Neural cell (in vitro differentiated cells): ENCODE data around the gene DSCAM. TPM values are rescaled to one million over a fixed set of nuclear protein-coding genes. Genes with fewer than 3 reads are reported as not detected.
A peak's percentile ranks its signal among the peaks of the same experiment; 100 is the strongest.
"Not testable (repeated sequence)": the region's sequence is repeated elsewhere in the genome, so short reads cannot be mapped to it uniquely, and the experiment has no call there.

ENCODE experiments used
- H2AFZ ChIP-seq: fragments of 200-600, 300-800 bp; sonication (generic), shearing (Covaris generic); 2 replicates; pipeline ENCODE4 v1.6.0; 2014; ENCODE audit warnings: low read depth, mild to moderate bottlenecking, antibody characterized with exemption, low read length, moderate library complexity
- H3F3A ChIP-seq: fragments of 200-600 bp; shearing (Covaris generic); 2 replicates; pipeline ENCODE4 v1.6.1; 2016; ENCODE audit warnings: mild to moderate bottlenecking, moderate library complexity, mixed read lengths, antibody characterized with exemption, low read length; ENCODE audit not compliant: insufficient read depth, poor library complexity, severe bottlenecking
- H3K27ac ChIP-seq: fragments of 200-600, 300-800 bp; sonication (generic), shearing (Covaris generic); 2 replicates; pipeline ENCODE4 v1.5.1; 2014; ENCODE audit warnings: mild to moderate bottlenecking, low read length, moderate library complexity
- H3K27me3 ChIP-seq: fragments of 300-800, 200-600 bp; sonication (generic), shearing (Covaris generic); 2 replicates; pipeline ENCODE4 v1.6.0; 2014; ENCODE audit warnings: mild to moderate bottlenecking, low read depth, low read length, moderate library complexity; ENCODE audit not compliant: insufficient read depth
- H3K36me3 ChIP-seq: fragments of 300-800, 200-600 bp; sonication (generic), shearing (Covaris generic); 2 replicates; pipeline ENCODE4 v1.5.1; 2014; ENCODE audit warnings: mild to moderate bottlenecking, antibody characterized with exemption, low read length, moderate library complexity; ENCODE audit not compliant: insufficient read depth
- H3K4me2 ChIP-seq: fragments of 300-800, 200-600 bp; sonication (generic), shearing (Covaris generic); 2 replicates; pipeline ENCODE4 v1.6.0; 2014; ENCODE audit warnings: mild to moderate bottlenecking, low read length
- H3K4me3 ChIP-seq: fragments of 300-800, 200-600 bp; sonication (generic), shearing (Covaris generic); 2 replicates; pipeline ENCODE4 v1.5.1; 2014; ENCODE audit warnings: mild to moderate bottlenecking, low read length, moderate library complexity
- H3K79me2 ChIP-seq: fragments of 200-600 bp; shearing (Covaris generic); replicated peaks from 2 replicates; pipeline ENCODE4 v1.6.0; 2014; ENCODE audit warnings: mild to moderate bottlenecking, low read length, moderate library complexity; ENCODE audit not compliant: insufficient read depth
- H3K9ac ChIP-seq: fragments of 300-800, 200-600 bp; sonication (generic), shearing (Covaris generic); 2 replicates; pipeline ENCODE4 v1.6.1; 2016; ENCODE audit warnings: mild to moderate bottlenecking, low read length, mixed read lengths
- H3K9me2 ChIP-seq: fragments of 200-600 bp; shearing (Covaris generic); 2 replicates; pipeline ENCODE4 v1.6.1; 2016; ENCODE audit warnings: mild to moderate bottlenecking, low read length, mixed read lengths; ENCODE audit not compliant: insufficient read depth
- H3K9me3 ChIP-seq: fragments of 200-600, 300-800 bp; sonication (generic), shearing (Covaris generic); 2 replicates; pipeline ENCODE4 v1.6.1; 2016; ENCODE audit warnings: mild to moderate bottlenecking, mixed run types, low read length, moderate library complexity, mixed read lengths
- H4K20me1 ChIP-seq: fragments of 200-600 bp; shearing (Covaris generic); 2 replicates; pipeline ENCODE4 v1.6.1; 2016; ENCODE audit warnings: mild to moderate bottlenecking, mixed run types; ENCODE audit not compliant: insufficient read depth
- EP300 ChIP-seq: fragments of 450-650 bp; conservative IDR thresholded peaks from 2 replicates; pipeline ENCODE4 v1.6.1; 2014; ENCODE audit warnings: antibody characterized with exemption, mild to moderate bottlenecking, moderate library complexity; ENCODE audit not compliant: poor library complexity, severe bottlenecking
- EZH2 ChIP-seq: fragments of 200-600, 300-800 bp; shearing (Covaris generic), sonication (generic); IDR thresholded peaks from 2 replicates; pipeline ENCODE4 v1.6.1; 2014; ENCODE audit warnings: antibody characterized with exemption, low read length, borderline replicate concordance, mild to moderate bottlenecking; ENCODE audit not compliant: insufficient read depth, poor library complexity, severe bottlenecking
- MXI1 ChIP-seq: fragments of 450-650 bp; conservative IDR thresholded peaks from 2 replicates; pipeline ENCODE4 v1.6.1; 2014; ENCODE audit warnings: antibody characterized with exemption, mild to moderate bottlenecking; ENCODE audit not compliant: poor library complexity, severe bottlenecking
- POLR2AphosphoS5 ChIP-seq: IDR thresholded peaks from 2 replicates; pipeline ENCODE4 v1.6.1; 2012
- RAD21 ChIP-seq: fragments of 450-650 bp; conservative IDR thresholded peaks from 2 replicates; pipeline ENCODE4 v1.6.1; 2014; ENCODE audit warnings: antibody characterized with exemption, mild to moderate bottlenecking, moderate library complexity
- REST ChIP-seq: IDR thresholded peaks from 2 replicates; pipeline ENCODE4 v1.6.1; 2012; ENCODE audit warnings: borderline replicate concordance
- SMC3 ChIP-seq: fragments of 450-650 bp; conservative IDR thresholded peaks from 2 replicates; pipeline ENCODE4 v1.6.1; 2014; ENCODE audit warnings: antibody characterized with exemption, mild to moderate bottlenecking, moderate library complexity; ENCODE audit not compliant: poor library complexity
- TAF1 ChIP-seq: IDR thresholded peaks from 2 replicates; pipeline ENCODE4 v1.6.1; 2012; ENCODE audit warnings: low read depth
- polyA minus RNA-seq: library from RNA; depleted of rRNA, polyadenylated mRNA; stranded (reverse); fragments of >200 nt; gene quantifications from 2 replicates; pipeline ENCODE4 v1.2.3, GENCODE V29; 2014
- polyA plus RNA-seq: library from polyadenylated mRNA; depleted of rRNA; stranded (reverse); fragments of >200 nt; gene quantifications from 2 replicates; pipeline ENCODE4 v1.2.3, GENCODE V29; 2014
- TF ChIP-seq, protein P1 (sequence below): fragments of 450-650 bp; IDR thresholded peaks from 2 replicates; pipeline ENCODE4 v1.5.1; 2014; ENCODE audit warnings: antibody characterized with exemption, mild to moderate bottlenecking, moderate library complexity; ENCODE audit not compliant: poor library complexity, severe bottlenecking

Gene DSCAM, protein sequence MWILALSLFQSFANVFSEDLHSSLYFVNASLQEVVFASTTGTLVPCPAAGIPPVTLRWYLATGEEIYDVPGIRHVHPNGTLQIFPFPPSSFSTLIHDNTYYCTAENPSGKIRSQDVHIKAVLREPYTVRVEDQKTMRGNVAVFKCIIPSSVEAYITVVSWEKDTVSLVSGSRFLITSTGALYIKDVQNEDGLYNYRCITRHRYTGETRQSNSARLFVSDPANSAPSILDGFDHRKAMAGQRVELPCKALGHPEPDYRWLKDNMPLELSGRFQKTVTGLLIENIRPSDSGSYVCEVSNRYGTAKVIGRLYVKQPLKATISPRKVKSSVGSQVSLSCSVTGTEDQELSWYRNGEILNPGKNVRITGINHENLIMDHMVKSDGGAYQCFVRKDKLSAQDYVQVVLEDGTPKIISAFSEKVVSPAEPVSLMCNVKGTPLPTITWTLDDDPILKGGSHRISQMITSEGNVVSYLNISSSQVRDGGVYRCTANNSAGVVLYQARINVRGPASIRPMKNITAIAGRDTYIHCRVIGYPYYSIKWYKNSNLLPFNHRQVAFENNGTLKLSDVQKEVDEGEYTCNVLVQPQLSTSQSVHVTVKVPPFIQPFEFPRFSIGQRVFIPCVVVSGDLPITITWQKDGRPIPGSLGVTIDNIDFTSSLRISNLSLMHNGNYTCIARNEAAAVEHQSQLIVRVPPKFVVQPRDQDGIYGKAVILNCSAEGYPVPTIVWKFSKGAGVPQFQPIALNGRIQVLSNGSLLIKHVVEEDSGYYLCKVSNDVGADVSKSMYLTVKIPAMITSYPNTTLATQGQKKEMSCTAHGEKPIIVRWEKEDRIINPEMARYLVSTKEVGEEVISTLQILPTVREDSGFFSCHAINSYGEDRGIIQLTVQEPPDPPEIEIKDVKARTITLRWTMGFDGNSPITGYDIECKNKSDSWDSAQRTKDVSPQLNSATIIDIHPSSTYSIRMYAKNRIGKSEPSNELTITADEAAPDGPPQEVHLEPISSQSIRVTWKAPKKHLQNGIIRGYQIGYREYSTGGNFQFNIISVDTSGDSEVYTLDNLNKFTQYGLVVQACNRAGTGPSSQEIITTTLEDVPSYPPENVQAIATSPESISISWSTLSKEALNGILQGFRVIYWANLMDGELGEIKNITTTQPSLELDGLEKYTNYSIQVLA (N-terminal part only)
- 5.3 and 8.1 TPM in 2 replicates for polyA plus RNA-seq
- 29.5 and 33.2 TPM in 2 replicates for polyA minus RNA-seq

DNA sequence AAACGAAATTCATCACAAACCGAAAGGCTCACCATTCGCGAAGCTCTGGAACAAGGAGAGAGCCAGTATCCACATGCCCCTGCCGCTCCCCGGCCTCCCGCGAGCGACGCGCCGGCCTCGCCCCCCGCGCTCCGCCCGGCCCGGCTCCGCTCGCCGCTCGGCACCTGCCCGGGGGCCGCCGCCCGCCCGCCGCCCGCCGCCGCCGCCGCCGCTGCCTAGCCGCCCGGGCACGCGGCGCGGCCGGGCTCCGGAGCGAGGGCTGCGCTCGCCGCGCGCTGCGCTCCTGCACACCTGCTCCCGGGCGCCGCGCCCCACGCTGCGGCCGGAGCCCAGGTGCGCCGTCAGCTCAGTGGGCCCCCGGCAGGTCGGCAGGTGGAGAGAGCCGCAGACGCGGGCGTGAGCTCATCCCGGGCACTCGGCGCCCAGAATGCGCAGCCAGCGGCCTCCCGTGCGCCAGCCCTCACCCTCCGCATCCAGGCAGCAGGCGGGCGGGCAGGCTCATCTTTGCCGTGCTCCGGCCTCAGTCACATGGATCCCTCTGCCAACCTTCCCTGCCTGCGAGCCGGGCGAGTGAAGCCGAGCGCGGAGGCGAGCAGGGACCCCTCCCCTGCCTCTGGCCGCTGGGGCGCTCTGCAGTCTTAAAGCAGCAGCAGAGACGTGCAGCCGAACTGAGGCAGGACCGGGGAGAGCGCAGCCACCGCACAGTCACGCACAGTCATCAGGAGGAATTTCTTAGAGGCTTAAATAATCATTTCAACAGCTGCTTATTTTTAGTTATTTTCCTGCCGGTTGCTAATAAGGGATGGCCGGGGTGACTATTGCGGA lies at the start of gene DSCAM:
TSS of gene DSCAM (minus strand) at position 572 of the 825 bp plus-strand sequence. CDS start at position 75, 497 bp downstream.
- H3K27ac ChIP-seq = peak within 1 kb of the TSS; percentile 86
- peak within 1 kb of the TSS; percentile 81 for H3K4me2 ChIP-seq
- no peaks in the 10 kb centered on the region for H3K9me2 ChIP-seq
- H3K36me3 ChIP-seq = no peaks in the 10 kb centered on the region
- H3K4me3 ChIP-seq = peak within 1 kb of the TSS; percentile 83
- no peaks in the 10 kb centered on the region for H4K20me1 ChIP-seq
- no peaks in the 10 kb centered on the region for H3K9me3 ChIP-seq
- H3K27me3 ChIP-seq = peaks cover 10% of the 10 kb centered on the region
- H3F3A ChIP-seq = no peaks in the 10 kb centered on the region
- peaks cover 6% of the 10 kb centered on the region for H3K79me2 ChIP-seq
- peak within 1 kb of the TSS; percentile 31 for H2AFZ ChIP-seq
- TF ChIP-seq TAF1 (peak; percentile 57), EZH2 (no peak), SMC3 (peak; percentile 63), MXI1 (peak; percentile 70), RAD21 (peak; percentile 63), POLR2AphosphoS5 (peak; percentile 90), REST (peak; percentile 69), EP300 (peak; percentile 47)
- TF ChIP-seq, protein P1, sequence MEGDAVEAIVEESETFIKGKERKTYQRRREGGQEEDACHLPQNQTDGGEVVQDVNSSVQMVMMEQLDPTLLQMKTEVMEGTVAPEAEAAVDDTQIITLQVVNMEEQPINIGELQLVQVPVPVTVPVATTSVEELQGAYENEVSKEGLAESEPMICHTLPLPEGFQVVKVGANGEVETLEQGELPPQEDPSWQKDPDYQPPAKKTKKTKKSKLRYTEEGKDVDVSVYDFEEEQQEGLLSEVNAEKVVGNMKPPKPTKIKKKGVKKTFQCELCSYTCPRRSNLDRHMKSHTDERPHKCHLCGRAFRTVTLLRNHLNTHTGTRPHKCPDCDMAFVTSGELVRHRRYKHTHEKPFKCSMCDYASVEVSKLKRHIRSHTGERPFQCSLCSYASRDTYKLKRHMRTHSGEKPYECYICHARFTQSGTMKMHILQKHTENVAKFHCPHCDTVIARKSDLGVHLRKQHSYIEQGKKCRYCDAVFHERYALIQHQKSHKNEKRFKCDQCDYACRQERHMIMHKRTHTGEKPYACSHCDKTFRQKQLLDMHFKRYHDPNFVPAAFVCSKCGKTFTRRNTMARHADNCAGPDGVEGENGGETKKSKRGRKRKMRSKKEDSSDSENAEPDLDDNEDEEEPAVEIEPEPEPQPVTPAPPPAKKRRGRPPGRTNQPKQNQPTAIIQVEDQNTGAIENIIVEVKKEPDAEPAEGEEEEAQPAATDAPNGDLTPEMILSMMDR = peak; percentile 47
- peak within 1 kb of the TSS; percentile 91 for H3K9ac ChIP-seq

DNA sequence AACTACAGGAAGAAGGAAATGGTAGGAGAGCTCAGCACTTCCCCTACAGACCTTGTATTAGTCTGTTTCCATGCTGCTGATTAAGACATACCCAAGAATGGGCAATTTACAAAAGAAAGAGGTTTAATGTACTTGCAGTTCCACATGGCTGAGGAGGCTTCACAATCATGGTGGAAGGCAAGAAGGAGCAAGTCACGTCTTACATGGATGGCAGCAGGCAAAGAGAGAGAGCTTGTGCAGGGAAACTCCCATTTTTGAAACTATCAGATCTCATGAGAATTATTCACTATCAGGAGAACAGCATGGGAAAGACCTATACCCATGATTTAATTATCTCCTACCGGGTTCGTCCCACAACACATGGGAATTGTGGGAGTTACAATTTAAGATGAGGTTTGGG lies 48.7 kb upstream of the DSCAM start:
- H2AFZ ChIP-seq, H3K4me2 ChIP-seq, H3K9me3 ChIP-seq, H3K4me3 ChIP-seq, H3K36me3 ChIP-seq, H3F3A ChIP-seq, H3K27me3 ChIP-seq, H3K27ac ChIP-seq, H3K79me2 ChIP-seq, H3K9me2 ChIP-seq, H4K20me1 ChIP-seq, H3K9ac ChIP-seq: not testable (repeated sequence)
